Activated naive CD4-positive, alpha-beta T cell treated with anti-CD3 and anti-CD28 coated beads, Interleukin-2, amount 10 ng/mL, durations not matched to agents 7 days and 5 days (primary cell): ENCODE data around the gene BCKDK.

Experiments used
- CTCF ChIA-PET: fragments of 350-600 bp; sonication (Branson Sonifier 250); formaldehyde crosslinking; loops from one replicate; lab custom pipeline; 2021; ENCODE audit warnings: antibody characterized with exemption; lab: Charles Lee
- DNase-seq: peaks from one replicate; pipeline ENCODE4 v3.0.0-alpha.2; 2020
- H3K27ac Mint-ChIP-seq: one replicate; pipeline ENCODE4 v1.8.0; 2021; ENCODE audit warnings: mild to moderate bottlenecking, moderate library complexity, mixed read lengths
- H3K27me3 Mint-ChIP-seq: one replicate; pipeline ENCODE4 v1.8.0; 2021; ENCODE audit warnings: mild to moderate bottlenecking, mixed read lengths
- H3K36me3 Mint-ChIP-seq: one replicate; pipeline ENCODE4 v1.8.0; 2021; ENCODE audit warnings: mixed read lengths
- H3K4me1 Mint-ChIP-seq: one replicate; pipeline ENCODE4 v1.8.0; 2021; ENCODE audit warnings: mixed read lengths
- H3K4me3 Mint-ChIP-seq: one replicate; pipeline ENCODE4 v1.8.0; 2021; ENCODE audit warnings: mild to moderate bottlenecking, moderate library complexity, mixed read lengths
- H3K9me3 Mint-ChIP-seq: one replicate; pipeline ENCODE4 v1.8.0; 2021; ENCODE audit warnings: mixed read lengths

The BCKDK gene

GRCh38 chr16:31074814-31075183 is 33.4 kb upstream of the BCKDK start:
- no peaks in the 10 kb centered on the region for H3K27me3 Mint-ChIP-seq
- DNase-seq = no peak
- CTCF ChIA-PET = interaction anchor here (0.9 to 2.3 kb wide), 2 partner anchors 27 to 68 kb away, joined by 3 to 10 read pairs; no protein-coding TSS in a partner anchor

GRCh38 chr16:31076319-31076718 is 31.9 kb upstream of the BCKDK start:
- Mint-ChIP-seq H3K9me3 (no peaks in the 10 kb centered on the region), H3K27ac (peak overlapping the region; percentile 30), H3K4me3 (peak overlapping the region; percentile 90), H3K4me1 (peaks cover 43% of the 10 kb centered on the region), H3K36me3 (peaks cover 36% of the 10 kb centered on the region), H3K27me3 (no peaks in the 10 kb centered on the region)
- CTCF ChIA-PET = no interaction called here
- no peak for DNase-seq

More at GRCh38 chr16:31074814-31075183, 33.4 kb upstream of the BCKDK start:
- H3K9me3 Mint-ChIP-seq = no peaks in the 10 kb centered on the region
- peaks cover 32% of the 10 kb centered on the region for H3K36me3 Mint-ChIP-seq
- peak overlapping the region; percentile 90 for H3K4me3 Mint-ChIP-seq
- H3K4me1 Mint-ChIP-seq = peaks cover 40% of the 10 kb centered on the region
- H3K27ac Mint-ChIP-seq = peak overlapping the region; percentile 94

- peaks cover 36% of the 10 kb centered on the region for H3K36me3 Mint-ChIP-seq
- H3K27ac Mint-ChIP-seq = no peak overlapping the region
- H3K27me3 Mint-ChIP-seq = no peaks in the 10 kb centered on the region
- DNase-seq = no peak
- H3K9me3 Mint-ChIP-seq = no peaks in the 10 kb centered on the region
- H3K4me3 Mint-ChIP-seq = no peak overlapping the region
- CTCF ChIA-PET = no interaction called here
- peaks cover 36% of the 10 kb centered on the region for H3K4me1 Mint-ChIP-seq
Measured at GRCh38 chr16:31077024-31077423, 31.2 kb upstream of the BCKDK start.

GRCh38 chr16:31077592-31078396 is 30.4 kb upstream of the BCKDK start:
- Mint-ChIP-seq H3K27me3 (no peaks in the 10 kb centered on the region), H3K4me1 (peaks cover 30% of the 10 kb centered on the region), H3K36me3 (peaks cover 40% of the 10 kb centered on the region), H3K27ac (no peak overlapping the region), H3K9me3 (no peaks in the 10 kb centered on the region), H3K4me3 (no peak overlapping the region)
- CTCF ChIA-PET = no interaction called here
- no peak for DNase-seq

GRCh38 chr16:31078597-31079341 is 29.4 kb upstream of the BCKDK start:
- Mint-ChIP-seq H3K27me3 (no peaks in the 10 kb centered on the region), H3K9me3 (no peaks in the 10 kb centered on the region), H3K4me3 (no peak overlapping the region), H3K36me3 (peaks cover 43% of the 10 kb centered on the region), H3K4me1 (peaks cover 30% of the 10 kb centered on the region), H3K27ac (no peak overlapping the region)
- CTCF ChIA-PET = no interaction called here
- DNase-seq = no peak

GRCh38 chr16:31079342-31079944 is 28.7 kb upstream of the BCKDK start:
- CTCF ChIA-PET = no interaction called here
- Mint-ChIP-seq H3K36me3 (peaks cover 43% of the 10 kb centered on the region), H3K4me1 (peaks cover 30% of the 10 kb centered on the region), H3K9me3 (no peaks in the 10 kb centered on the region), H3K27ac (no peak overlapping the region), H3K27me3 (no peaks in the 10 kb centered on the region), H3K4me3 (no peak overlapping the region)
- no peak for DNase-seq

- H3K36me3 Mint-ChIP-seq = peaks cover 37% of the 10 kb centered on the region
- H3K4me1 Mint-ChIP-seq = peaks cover 23% of the 10 kb centered on the region
- CTCF ChIA-PET = no interaction called here
Measured at GRCh38 chr16:31080035-31080629, 28.1 kb upstream of the BCKDK start.

GRCh38 chr16:31080756-31081419 is 27.3 kb upstream of the BCKDK start:
- no peak for DNase-seq
- peaks cover 15% of the 10 kb centered on the region for H3K4me1 Mint-ChIP-seq
- no peak overlapping the region for H3K4me3 Mint-ChIP-seq
- peaks cover 37% of the 10 kb centered on the region for H3K36me3 Mint-ChIP-seq
- H3K27me3 Mint-ChIP-seq = no peaks in the 10 kb centered on the region
- peak overlapping the region; percentile 5 for H3K27ac Mint-ChIP-seq
- CTCF ChIA-PET = no interaction called here
- no peaks in the 10 kb centered on the region for H3K9me3 Mint-ChIP-seq

More at GRCh38 chr16:31080035-31080629, 28.1 kb upstream of the BCKDK start:
- no peak overlapping the region for H3K4me3 Mint-ChIP-seq
- no peaks in the 10 kb centered on the region for H3K27me3 Mint-ChIP-seq
- no peak for DNase-seq
- no peak overlapping the region for H3K27ac Mint-ChIP-seq
- no peaks in the 10 kb centered on the region for H3K9me3 Mint-ChIP-seq

GRCh38 chr16:31081428-31082351 is 26.5 kb upstream of the BCKDK start:
- Mint-ChIP-seq H3K27me3 (no peaks in the 10 kb centered on the region), H3K4me3 (no peak overlapping the region), H3K27ac (no peak overlapping the region), H3K36me3 (peaks cover 35% of the 10 kb centered on the region), H3K4me1 (peaks cover 11% of the 10 kb centered on the region), H3K9me3 (no peaks in the 10 kb centered on the region)
- CTCF ChIA-PET = interaction anchor here (0.9 kb wide), 1 partner anchor 128 kb away, joined by 3 read pairs; no protein-coding TSS in a partner anchor
- DNase-seq = no peak

GRCh38 chr16:31082368-31083045 is 25.7 kb upstream of the BCKDK start:
- no peak overlapping the region for H3K4me3 Mint-ChIP-seq
- CTCF ChIA-PET = interaction anchor here (0.9 kb wide), 1 partner anchor 129 kb away, joined by 3 read pairs; no protein-coding TSS in a partner anchor

GRCh38 chr16:31083081-31083480 is 25.1 kb upstream of the BCKDK start:
- Mint-ChIP-seq H3K36me3 (peaks cover 27% of the 10 kb centered on the region), H3K9me3 (no peaks in the 10 kb centered on the region), H3K4me3 (no peak overlapping the region), H3K27me3 (no peaks in the 10 kb centered on the region), H3K4me1 (peaks cover 8% of the 10 kb centered on the region), H3K27ac (no peak overlapping the region)
- DNase-seq = no peak
- CTCF ChIA-PET = no interaction called here

More at GRCh38 chr16:31082368-31083045, 25.7 kb upstream of the BCKDK start:
- peak overlapping the region; percentile 33 for H3K27ac Mint-ChIP-seq
- H3K4me1 Mint-ChIP-seq = peaks cover 11% of the 10 kb centered on the region
- DNase-seq = no peak
- no peaks in the 10 kb centered on the region for H3K27me3 Mint-ChIP-seq
- H3K36me3 Mint-ChIP-seq = peaks cover 33% of the 10 kb centered on the region
- no peaks in the 10 kb centered on the region for H3K9me3 Mint-ChIP-seq

- no peak overlapping the region for H3K4me3 Mint-ChIP-seq
- H3K27me3 Mint-ChIP-seq = no peaks in the 10 kb centered on the region
- no peak for DNase-seq
- H3K36me3 Mint-ChIP-seq = peaks cover 24% of the 10 kb centered on the region
- peaks cover 8% of the 10 kb centered on the region for H3K4me1 Mint-ChIP-seq
- H3K27ac Mint-ChIP-seq = no peak overlapping the region
- no peaks in the 10 kb centered on the region for H3K9me3 Mint-ChIP-seq
- CTCF ChIA-PET = no interaction called here
Measured at GRCh38 chr16:31083556-31083955, 24.6 kb upstream of the BCKDK start.
